Colonic mucosa (tissue), 4 donors: ENCODE results near the gene DNAJB8. TPM values are rescaled to one million over a fixed set of nuclear protein-coding genes. Genes with fewer than 3 reads are reported as not detected.

Experiments
- DNase-seq: peaks from one replicate; pipeline ENCODE4 v3.0.0-alpha.2; 2020
- H3K27ac ChIP-seq: fragments of 200-600 bp; one replicate; pipeline ENCODE4 v1.8.0; 2021
- H3K27me3 ChIP-seq: fragments of 200-600 bp; one replicate; pipeline ENCODE4 v1.8.0; 2021
- H3K36me3 ChIP-seq: fragments of 200-600 bp; one replicate; pipeline ENCODE4 v1.8.0; 2021
- H3K4me1 ChIP-seq: fragments of 200-600 bp; one replicate; pipeline ENCODE4 v1.8.0; 2021; ENCODE audit warnings: mild to moderate bottlenecking
- H3K4me3 ChIP-seq: fragments of 200-600 bp; one replicate; pipeline ENCODE4 v1.8.0; 2021
- H3K9ac ChIP-seq, 2 donors: one replicate each; pipeline ENCODE4 v1.7.0; 2013; ENCODE audit warnings: control low read depth in 2 of 2, low read depth in 2 of 2, low read length in 2 of 2
- H3K9me3 ChIP-seq: fragments of 200-600 bp; one replicate; pipeline ENCODE4 v1.8.0; 2021
- CTCF ChIP-seq: fragments of 200-600 bp; IDR thresholded peaks from one replicate; pipeline ENCODE4 v1.8.0; 2022; ENCODE audit warnings: antibody characterized with exemption, mild to moderate bottlenecking
- intact Hi-C: fragments of 100-400 bp; cut with DNase I; formaldehyde crosslinking; loops from one replicate; pipeline ENCODE4 v1.14.1; 2022
- total RNA-seq, 2 donors: library from RNA; stranded (reverse); fragmentation: NEBNext Ultra II Directional in 1 of 2; extraction: Animal tissue kit (Norgen Biotek cat#: 25700) in 1 of 2; gene quantifications; one replicate each; pipeline ENCODE4 v1.2.1, GENCODE V29; 2021
- donor health status: healthy.
- donor health status: DM: no; HTN: no; CAD: no.
- donor health status: DM: no; HTN: no; CAD: no.

DNAJB8 gene
- total RNA-seq, 2 donors from 2014 or later, result not detected

GRCh38 chr3:128490915-128491690 is 24.4 kb upstream of the DNAJB8 start:
- H3K27ac ChIP-seq, result no peak overlapping the region
- peaks cover 96% of the 10 kb centered on the region for H3K27me3 ChIP-seq
- H3K9ac ChIP-seq, result no peak overlapping the region
- no peak for DNase-seq
- intact Hi-C loops, result loop anchor here (10.0 kb wide), 1 partner anchor 326 kb away; no protein-coding TSS in a partner anchor
- no peak overlapping the region for H3K4me3 ChIP-seq
- H3K4me1 ChIP-seq, result peaks cover 47% of the 10 kb centered on the region
- no peak for TF ChIP-seq CTCF
- H3K9me3 ChIP-seq, result no peaks in the 10 kb centered on the region
- no peaks in the 10 kb centered on the region for H3K36me3 ChIP-seq

DNA sequence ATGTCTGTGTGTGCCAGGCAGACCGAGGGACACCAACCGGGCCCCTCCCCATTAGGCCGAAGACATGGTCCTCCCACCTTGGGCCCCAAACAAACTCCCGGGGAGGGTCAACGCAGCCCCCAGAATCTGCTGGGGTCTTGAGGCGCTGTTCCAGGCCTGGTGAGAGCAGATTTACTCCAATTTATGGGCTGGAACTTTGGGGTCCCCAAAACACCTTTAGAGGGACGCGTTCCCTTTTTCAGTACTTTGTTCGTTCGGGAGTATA is 23.9 kb upstream of the DNAJB8 start:
- H3K9ac ChIP-seq, result no peak overlapping the region
- DNase-seq, result no peak
- no peak overlapping the region for H3K4me3 ChIP-seq
- peaks cover 96% of the 10 kb centered on the region for H3K27me3 ChIP-seq
- H3K27ac ChIP-seq, result no peak overlapping the region
- H3K9me3 ChIP-seq, result no peaks in the 10 kb centered on the region
- H3K36me3 ChIP-seq, result no peaks in the 10 kb centered on the region
- intact Hi-C loops, result loop anchor here (10.0 kb wide), 1 partner anchor 326 kb away; no protein-coding TSS in a partner anchor
- H3K4me1 ChIP-seq, result peaks cover 47% of the 10 kb centered on the region
- no peak for TF ChIP-seq CTCF

- intact Hi-C loops, result loop anchor here (10.0 kb wide), 1 partner anchor 325 kb away; no protein-coding TSS in a partner anchor
- Histone ChIP-seq H3K4me1 (peaks cover 47% of the 10 kb centered on the region), H3K9ac (peak overlapping the region in 1 of 2 donors; percentile 34), H3K27me3 (peaks cover 98% of the 10 kb centered on the region), H3K36me3 (no peaks in the 10 kb centered on the region), H3K27ac (no peak overlapping the region), H3K9me3 (no peaks in the 10 kb centered on the region), H3K4me3 (peak overlapping the region; percentile 58)
- no peak for TF ChIP-seq CTCF
- peak; percentile 33 for DNase-seq
Measured at GRCh38 chr3:128489927-128490649, 23.4 kb upstream of the DNAJB8 start.

- Histone ChIP-seq H3K27ac (no peak overlapping the region), H3K4me1 (peaks cover 47% of the 10 kb centered on the region), H3K27me3 (peaks cover 98% of the 10 kb centered on the region), H3K36me3 (no peaks in the 10 kb centered on the region), H3K9me3 (no peaks in the 10 kb centered on the region), H3K4me3 (peak overlapping the region; percentile 58), H3K9ac (peak overlapping the region; percentile 34 to 56)
- peak; percentile 31 for DNase-seq
- intact Hi-C loops, result no loop called here
- TF ChIP-seq CTCF, result no peak
Measured at GRCh38 chr3:128489674-128489926, 22.9 kb upstream of the DNAJB8 start.

DNA sequence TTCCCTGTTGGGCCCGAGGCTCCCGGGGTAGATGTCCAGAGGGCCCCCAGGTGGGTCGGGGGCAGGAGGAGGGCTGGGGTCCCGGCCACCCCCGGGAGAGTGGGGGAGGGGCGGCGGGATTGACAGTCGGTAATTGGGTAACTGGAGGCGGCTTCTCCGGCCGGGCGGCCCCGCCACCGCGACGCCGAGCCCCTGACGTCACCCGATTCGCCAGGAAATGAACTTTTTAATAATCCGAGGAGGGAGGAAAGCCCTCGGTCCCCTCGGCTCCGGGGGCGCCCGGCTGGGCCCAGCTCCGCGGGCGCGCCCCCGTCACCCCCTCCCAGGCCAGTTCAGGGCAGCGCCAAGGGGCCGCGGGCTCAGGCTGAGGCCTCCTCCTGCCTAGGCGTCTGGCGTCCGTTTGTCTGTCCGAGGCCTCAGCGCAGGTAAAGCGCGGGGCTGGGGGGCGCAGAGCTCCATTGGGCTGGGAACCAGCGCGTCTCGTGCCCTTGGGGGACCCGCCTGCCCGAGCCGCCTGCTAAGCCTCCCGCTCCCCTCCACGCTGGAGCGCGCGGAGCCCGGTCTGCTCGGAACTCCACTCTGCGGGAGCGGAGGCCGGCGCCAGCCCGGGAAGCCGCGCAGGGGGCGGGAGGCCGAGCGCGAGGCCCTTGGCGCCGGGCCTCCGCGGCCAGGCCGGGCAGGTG is 22.4 kb upstream of the DNAJB8 start:
- H3K9me3 ChIP-seq, result no peaks in the 10 kb centered on the region
- H3K9ac ChIP-seq, result peak overlapping the region; percentile 34 to 56
- H3K27ac ChIP-seq, result peak overlapping the region; percentile 50
- no peaks in the 10 kb centered on the region for H3K36me3 ChIP-seq
- intact Hi-C loops, result no loop called here
- H3K27me3 ChIP-seq, result peaks cover 99% of the 10 kb centered on the region
- H3K4me1 ChIP-seq, result peaks cover 47% of the 10 kb centered on the region
- TF ChIP-seq CTCF, result no peak
- peak; percentile 52 for DNase-seq
- peak overlapping the region; percentile 58 for H3K4me3 ChIP-seq
